PC-3 (cell line): ENCODE data around the gene SLC5A10. TPM values are rescaled to one million over a fixed set of nuclear protein-coding genes. Genes with fewer than 3 reads are reported as not detected.

ENCODE experiments used
- ATAC-seq: fragments of 200-7000 bp; cut with Tn5 transposase; 2 replicates; pipeline ENCODE4 v1.9.1; 2020; ENCODE audit warnings: mild to moderate bottlenecking, moderate library complexity
- BruUV-seq: library from RNA; stranded (reverse); fragments of 400-500 nt; replicated peaks from 2 replicates; lab custom pipeline; 2021; lab: Mats Ljungman, UMichigan
- CTCF ChIA-PET: fragments of 300-600 bp; sonication (Branson Sonifier 250); formaldehyde crosslinking; loops from one replicate; lab custom pipeline; 2022; ENCODE audit warnings: antibody characterized with exemption; lab: Charles Lee
- POLR2A ChIA-PET: fragments of 300-600 bp; sonication (Branson Sonifier 250); formaldehyde crosslinking; loops from one replicate; lab custom pipeline; 2022; ENCODE audit warnings: antibody characterized with exemption; ENCODE audit not compliant: unreplicated experiment; lab: Charles Lee
- DNase-seq: peaks from one replicate; pipeline ENCODE4 v3.0.0-alpha.2; 2015
- H2AFZ ChIP-seq: fragments of 300-600 bp; sonication (generic); 2 replicates; pipeline ENCODE4 v1.6.0; 2016; ENCODE audit warnings: antibody characterized with exemption, low read length
- H3F3A ChIP-seq: fragments of 300-600 bp; sonication (generic); one replicate; pipeline ENCODE4 v1.6.0; 2017; ENCODE audit warnings: antibody characterized with exemption, low read length, control low read depth, mild to moderate bottlenecking; ENCODE audit not compliant: unreplicated experiment
- H3K27ac ChIP-seq: fragments of 300-600 bp; sonication (generic); 2 replicates; pipeline ENCODE4 v1.5.1; 2016; ENCODE audit warnings: mild to moderate bottlenecking, low read length
- H3K27me3 ChIP-seq: fragments of 300-600 bp; sonication (generic); 2 replicates; pipeline ENCODE4 v1.6.1; 2016; ENCODE audit warnings: low read length, mixed read lengths
- H3K36me3 ChIP-seq: fragments of 300-600 bp; sonication (generic); 2 replicates; pipeline ENCODE4 v1.6.1; 2016; ENCODE audit warnings: low read depth, mixed run types, low read length, mixed read lengths
- H3K4me1 ChIP-seq: fragments of 300-600 bp; sonication (generic); 2 replicates; pipeline ENCODE4 v1.5.1; 2016; ENCODE audit warnings: low read length; ENCODE audit not compliant: insufficient read depth
- H3K4me2 ChIP-seq: fragments of 300-600 bp; sonication (generic); 2 replicates; pipeline ENCODE4 v1.6.0; 2016; ENCODE audit warnings: low read length
- H3K4me3 ChIP-seq: fragments of 300-600 bp; sonication (generic); 2 replicates; pipeline ENCODE4 v1.5.1; 2016; ENCODE audit warnings: mild to moderate bottlenecking, low read length, mixed read lengths
- H3K79me2 ChIP-seq: fragments of 300-600 bp; sonication (generic); 2 replicates; pipeline ENCODE4 v1.6.1; 2017; ENCODE audit warnings: low read length, mixed read lengths
- H3K9ac ChIP-seq: fragments of 300-600 bp; sonication (generic); 2 replicates; pipeline ENCODE4 v1.6.0; 2016; ENCODE audit warnings: mild to moderate bottlenecking, low read length
- H3K9me2 ChIP-seq: fragments of 300-600 bp; sonication (generic); replicated peaks from 2 replicates; pipeline ENCODE4 v1.6.1; 2016; ENCODE audit warnings: mixed run types, low read length, mixed read lengths
- H3K9me3 ChIP-seq: fragments of 300-600 bp; sonication (generic); 2 replicates; pipeline ENCODE4 v1.6.1; 2016; ENCODE audit warnings: low read length, mixed read lengths
- H4K20me1 ChIP-seq: fragments of 300-600 bp; sonication (generic); 2 replicates; pipeline ENCODE4 v1.6.1; 2016; ENCODE audit warnings: low read length, mixed read lengths
- CTCF ChIP-seq: fragments of 300-600 bp; sonication (generic); conservative IDR thresholded peaks from 2 replicates; pipeline ENCODE4 v1.5.1; 2017; ENCODE audit warnings: antibody characterized with exemption, low read depth, mild to moderate bottlenecking, low read length
- EZH2 ChIP-seq: fragments of 300-600 bp; sonication (generic); IDR thresholded peaks from one replicate; pipeline ENCODE4 v1.6.1; 2017; ENCODE audit warnings: antibody characterized with exemption, mild to moderate bottlenecking, low read length; ENCODE audit not compliant: unreplicated experiment
- EZH2phosphoT487 ChIP-seq: fragments of 300-600 bp; sonication (generic); IDR thresholded peaks from 2 replicates; pipeline ENCODE4 v1.6.1; 2018; ENCODE audit warnings: mild to moderate bottlenecking, antibody characterized with exemption, low read length, borderline replicate concordance
- intact Hi-C: fragments of 100-400 bp; cut with micrococcal nuclease; formaldehyde crosslinking; loops from 2 replicates; pipeline ENCODE4 v1.9.0; 2023
- total RNA-seq: library from RNA; depleted of rRNA; stranded (reverse); fragments of >200 nt; gene quantifications from 2 replicates; pipeline ENCODE4 v1.2.3, GENCODE V29; 2014

SLC5A10 gene
- total RNA-seq, 1 experiment from 2014 or later, result not detected

GRCh38 chr17:19016297-19016696, 64.3 kb downstream of the SLC5A10 start:
- DNase-seq, result no peak
- CTCF ChIA-PET, result no interaction called here

GRCh38 chr17:19016881-19017280, 64.9 kb downstream of the SLC5A10 start:
- CTCF ChIA-PET, result no interaction called here
- H3K4me1 ChIP-seq, result no peaks in the 10 kb centered on the region
- H3K4me3 ChIP-seq, result no peak overlapping the region
- no TSS peak for BruUV-seq
- H3K9ac ChIP-seq, result no peak overlapping the region
- no peaks in the 10 kb centered on the region for H4K20me1 ChIP-seq
- intact Hi-C loops, result no loop called here
- H3K36me3 ChIP-seq, result no peaks in the 10 kb centered on the region
- ATAC-seq, result no peak
- no peak overlapping the region for H3K27ac ChIP-seq
- no peaks in the 10 kb centered on the region for H3K79me2 ChIP-seq
- DNase-seq, result no peak
- TF ChIP-seq EZH2phosphoT487 (no peak), CTCF (no peak)
- no peaks in the 10 kb centered on the region for H3K27me3 ChIP-seq
- H3K9me3 ChIP-seq, result no peaks in the 10 kb centered on the region
- no peaks in the 10 kb centered on the region for H3K9me2 ChIP-seq
- no peak overlapping the region for H3K4me2 ChIP-seq
- H3F3A ChIP-seq, result no peaks in the 10 kb centered on the region
- POLR2A ChIA-PET, result no interaction called here
- no peak overlapping the region for H2AFZ ChIP-seq

More at GRCh38 chr17:19016297-19016696, 64.3 kb downstream of the SLC5A10 start:
- no peaks in the 10 kb centered on the region for H3K27me3 ChIP-seq
- no peak for ATAC-seq
- H3K9ac ChIP-seq, result no peak overlapping the region
- no peaks in the 10 kb centered on the region for H4K20me1 ChIP-seq
- H3K9me3 ChIP-seq, result no peaks in the 10 kb centered on the region
- no peaks in the 10 kb centered on the region for H3K36me3 ChIP-seq
- no peak overlapping the region for H3K27ac ChIP-seq
- no peak overlapping the region for H3K4me3 ChIP-seq
- H2AFZ ChIP-seq, result no peak overlapping the region
- no TSS peak for BruUV-seq
- H3K4me2 ChIP-seq, result no peak overlapping the region
- no peaks in the 10 kb centered on the region for H3K9me2 ChIP-seq
- TF ChIP-seq EZH2phosphoT487, result no peak
- TF ChIP-seq CTCF, result no peak
- TF ChIP-seq EZH2, result no peak
- POLR2A ChIA-PET, result no interaction called here
- no peaks in the 10 kb centered on the region for H3F3A ChIP-seq
- intact Hi-C loops, result no loop called here
- no peaks in the 10 kb centered on the region for H3K79me2 ChIP-seq
- peaks cover 1% of the 10 kb centered on the region for H3K4me1 ChIP-seq

GRCh38 chr17:19017401-19017800, 65.4 kb downstream of the SLC5A10 start:
- Histone ChIP-seq H3K27ac (no peak overlapping the region), H3K4me3 (no peak overlapping the region), H3F3A (no peaks in the 10 kb centered on the region), H3K27me3 (no peaks in the 10 kb centered on the region), H3K36me3 (no peaks in the 10 kb centered on the region), H4K20me1 (no peaks in the 10 kb centered on the region), H3K4me1 (no peaks in the 10 kb centered on the region), H3K9me2 (no peaks in the 10 kb centered on the region), H3K79me2 (no peaks in the 10 kb centered on the region), H3K9me3 (no peaks in the 10 kb centered on the region), H3K4me2 (no peak overlapping the region), H2AFZ (no peak overlapping the region), H3K9ac (no peak overlapping the region)
- ATAC-seq (no peak), DNase-seq (no peak)
- CTCF ChIA-PET, result no interaction called here
- POLR2A ChIA-PET, result no interaction called here
- TF ChIP-seq EZH2 (no peak), CTCF (no peak), EZH2phosphoT487 (no peak)
- BruUV-seq, result no TSS peak
- intact Hi-C loops, result no loop called here
